Measurements from ENCODE around the gene VTI1A.

DNA sequence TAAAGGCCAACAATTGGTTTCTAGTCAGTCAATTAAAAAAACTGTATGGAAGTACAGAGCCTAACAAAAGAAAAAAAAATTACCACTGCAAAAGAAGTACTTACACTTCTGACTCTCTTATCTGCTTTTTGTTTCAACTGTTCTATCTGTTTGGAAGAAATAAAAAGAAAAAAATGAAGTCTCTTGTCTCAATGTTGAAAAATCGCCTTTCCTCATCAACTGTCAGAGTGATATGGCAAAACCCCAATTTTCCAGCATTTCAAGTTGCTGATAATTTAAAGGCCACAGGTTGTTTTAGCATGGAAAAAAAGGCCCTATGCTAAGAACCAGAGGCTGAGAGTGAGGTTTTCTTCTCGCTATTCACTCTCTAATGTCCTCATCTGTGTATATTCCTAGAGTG lies 13.9 kb upstream of the VTI1A start:
- TF ChIP-seq, protein P1, sequence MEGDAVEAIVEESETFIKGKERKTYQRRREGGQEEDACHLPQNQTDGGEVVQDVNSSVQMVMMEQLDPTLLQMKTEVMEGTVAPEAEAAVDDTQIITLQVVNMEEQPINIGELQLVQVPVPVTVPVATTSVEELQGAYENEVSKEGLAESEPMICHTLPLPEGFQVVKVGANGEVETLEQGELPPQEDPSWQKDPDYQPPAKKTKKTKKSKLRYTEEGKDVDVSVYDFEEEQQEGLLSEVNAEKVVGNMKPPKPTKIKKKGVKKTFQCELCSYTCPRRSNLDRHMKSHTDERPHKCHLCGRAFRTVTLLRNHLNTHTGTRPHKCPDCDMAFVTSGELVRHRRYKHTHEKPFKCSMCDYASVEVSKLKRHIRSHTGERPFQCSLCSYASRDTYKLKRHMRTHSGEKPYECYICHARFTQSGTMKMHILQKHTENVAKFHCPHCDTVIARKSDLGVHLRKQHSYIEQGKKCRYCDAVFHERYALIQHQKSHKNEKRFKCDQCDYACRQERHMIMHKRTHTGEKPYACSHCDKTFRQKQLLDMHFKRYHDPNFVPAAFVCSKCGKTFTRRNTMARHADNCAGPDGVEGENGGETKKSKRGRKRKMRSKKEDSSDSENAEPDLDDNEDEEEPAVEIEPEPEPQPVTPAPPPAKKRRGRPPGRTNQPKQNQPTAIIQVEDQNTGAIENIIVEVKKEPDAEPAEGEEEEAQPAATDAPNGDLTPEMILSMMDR (IDR thresholded peaks at IDR 0.05; ENCODE audit: control extremely low read depth in 1 of 3, insufficient read depth in 1 of 3, low read depth in 1 of 3, low read length in 3 of 3), result no peak
- TF ChIP-seq EP300 (IDR thresholded peaks at IDR 0.05; ENCODE audit: borderline replicate concordance in 1 of 2, low read depth in 2 of 2, low read length in 2 of 2), result no peak
- no peak for TF ChIP-seq POLR2A (IDR thresholded peaks at IDR 0.05; ENCODE audit: control extremely low read depth in 1 of 2, low read depth in 2 of 2, low read length in 2 of 2)
- no peak for TF ChIP-seq POLR2AphosphoS5 (IDR thresholded peaks at IDR 0.05; ENCODE audit: low read depth, low read length)
- no peak for TF ChIP-seq JUN (IDR thresholded peaks at IDR 0.05; ENCODE audit: low read depth, low read length)
- TF ChIP-seq, protein P2, sequence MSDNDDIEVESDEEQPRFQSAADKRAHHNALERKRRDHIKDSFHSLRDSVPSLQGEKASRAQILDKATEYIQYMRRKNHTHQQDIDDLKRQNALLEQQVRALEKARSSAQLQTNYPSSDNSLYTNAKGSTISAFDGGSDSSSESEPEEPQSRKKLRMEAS (IDR thresholded peaks at IDR 0.05), result no peak
- TF ChIP-seq TBP (IDR thresholded peaks at IDR 0.05; ENCODE audit: low read depth, low read length), result no peak
- TF ChIP-seq CHD7 (IDR thresholded peaks at IDR 0.05; ENCODE audit: insufficient replicate concordance, low read length), result no peak
- TF ChIP-seq RNF2 (IDR thresholded peaks at IDR 0.05; ENCODE audit: borderline replicate concordance, low read depth, low read length, missing control alignments, poor library complexity, severe bottlenecking), result no peak
- no peak for TF ChIP-seq ZNF274 (IDR thresholded peaks at IDR 0.05; ENCODE audit: borderline replicate concordance, extremely low read depth, low read length)
- TF ChIP-seq SP1 (IDR thresholded peaks at IDR 0.05; ENCODE audit: low read depth, low read length), result no peak
- TF ChIP-seq JUND (IDR thresholded peaks at IDR 0.05; ENCODE audit: low read length), result no peak
